Small intestine (tissue), 7 donors: ENCODE data around the gene GLT6D1. TPM values are rescaled to one million over a fixed set of nuclear protein-coding genes. Genes with fewer than 3 reads are reported as not detected.

Source experiments
- DNase-seq, 2 donors: peaks; one replicate each; pipeline versions ENCODE4 v3.0.0 to v3.0.0-alpha.2; 2013
- FAIRE-seq: peaks from 2 replicates; lab custom pipeline; 2012; peaks lifted over from hg19 to GRCh38; lab: Jason Lieb, UNC
- H3K27ac ChIP-seq, 3 donors: one replicate each; pipeline ENCODE4 v1.5.1; 2013; ENCODE audit warnings: low read length in 2 of 3, mild to moderate bottlenecking in 2 of 3, control low read depth in 1 of 3, inconsistent platforms in 1 of 3, low read depth in 1 of 3, moderate library complexity in 1 of 3
- H3K27me3 ChIP-seq, 3 donors: one replicate each; pipeline ENCODE4 v1.6.1; 2013; ENCODE audit warnings: low read length in 3 of 3, inconsistent platforms in 1 of 3; ENCODE audit not compliant: control insufficient read depth in 3 of 3, insufficient read depth in 3 of 3
- H3K36me3 ChIP-seq, 3 donors: one replicate each; pipeline ENCODE4 v1.6.1; 2013; ENCODE audit warnings: low read length in 3 of 3, inconsistent platforms in 1 of 3, low read depth in 1 of 3, mild to moderate bottlenecking in 1 of 3, moderate library complexity in 1 of 3; ENCODE audit not compliant: control insufficient read depth in 3 of 3, insufficient read depth in 2 of 3
- H3K4me1 ChIP-seq, 3 donors: one replicate each; pipeline ENCODE4 v1.6.1; 2013; ENCODE audit warnings: low read length in 2 of 3, inconsistent platforms in 1 of 3, low read depth in 1 of 3, mild to moderate bottlenecking in 1 of 3, moderate library complexity in 1 of 3; ENCODE audit not compliant: control insufficient read depth in 3 of 3, insufficient read depth in 2 of 3
- H3K4me3 ChIP-seq, 3 donors: one replicate each; pipeline ENCODE4 v1.5.1; 2013; ENCODE audit warnings: low read length in 3 of 3, control low read depth in 1 of 3, inconsistent platforms in 1 of 3, low read depth in 1 of 3, mild to moderate bottlenecking in 1 of 3, moderate library complexity in 1 of 3
- H3K9me3 ChIP-seq, 2 donors: one replicate each; pipeline ENCODE4 v1.6.1; 2013; ENCODE audit warnings: low read depth in 1 of 2, low read length in 1 of 2; ENCODE audit not compliant: control insufficient read depth in 2 of 2, insufficient read depth in 1 of 2
- WGBS, 3 donors: extraction: QIAGEN DNeasy Blood & Tissue Kit; methylation state at CpG; one replicate each; pipeline ENCODE4 v1.1.7; 2013; 5-methylcytosine and 5-hydroxymethylcytosine counted together
- polyA plus RNA-seq, 4 donors: library from polyadenylated mRNA; stranded (reverse) in 3 of 4; unstranded in 1 of 4; fragments of 200-250 nt in 3 of 4; fragments of 120-200 nt in 1 of 4; gene quantifications; one replicate each; pipeline versions ENCODE4 v1.2.1 to v1.2.3, GENCODE V29; 2013
- donor health status: healthy with polysubstance abuse.
- donor health status: control.
- donor health status: control.
- donor health status: Bipolar disorder and iron deficiency.
- donor health status: healthy.

Gene GLT6D1
- polyA plus RNA-seq, 4 donors: not detected

GRCh38 chr9:135610290-135611141 is 28.8 kb downstream of the GLT6D1 start:
- no peaks in the 10 kb centered on the region for H3K27me3 ChIP-seq
- WGBS, 3 donors: 69 to 78% (median 71%) methylated on average over 13 of the region's 13 CpGs

GRCh38 chr9:135609366-135609955 is 29.9 kb downstream of the GLT6D1 start:
- Histone ChIP-seq H3K27ac (no peak overlapping the region), H3K36me3 (no peaks in the 10 kb centered on the region), H3K4me1 (no peaks in the 10 kb centered on the region), H3K9me3 (no peaks in the 10 kb centered on the region), H3K27me3 (no peaks in the 10 kb centered on the region), H3K4me3 (no peak overlapping the region)
- WGBS, 3 donors: 78 to 83% (median 80%) methylated on average over 17 of the region's 17 CpGs
- DNase-seq (no peak), FAIRE-seq (no peak)

More at GRCh38 chr9:135610290-135611141, 28.8 kb downstream of the GLT6D1 start:
- FAIRE-seq: no peak
- H3K27ac ChIP-seq: no peak overlapping the region
- no peak overlapping the region for H3K4me3 ChIP-seq
- no peaks in the 10 kb centered on the region for H3K36me3 ChIP-seq
- no peaks in the 10 kb centered on the region for H3K9me3 ChIP-seq
- DNase-seq: no peak
- H3K4me1 ChIP-seq: no peaks in the 10 kb centered on the region

- FAIRE-seq (no peak), DNase-seq (no peak)
- no peak overlapping the region for H3K4me3 ChIP-seq
- no peaks in the 10 kb centered on the region for H3K9me3 ChIP-seq
- H3K27me3 ChIP-seq: no peaks in the 10 kb centered on the region
- 71 to 82% (median 75%) methylated on average over 13 to 15 of the region's 15 CpGs for WGBS, 3 donors
- no peak overlapping the region for H3K27ac ChIP-seq
- no peaks in the 10 kb centered on the region for H3K36me3 ChIP-seq
- H3K4me1 ChIP-seq: no peaks in the 10 kb centered on the region
These were observed 30.4 kb downstream of the GLT6D1 start for GRCh38 chr9:135608999-135609317.

GRCh38 chr9:135608294-135608998 is 30.9 kb downstream of the GLT6D1 start:
- H3K27me3 ChIP-seq: no peaks in the 10 kb centered on the region
- H3K36me3 ChIP-seq: no peaks in the 10 kb centered on the region
- no peaks in the 10 kb centered on the region for H3K4me1 ChIP-seq
- FAIRE-seq (no peak), DNase-seq (no peak)
- no peak overlapping the region for H3K4me3 ChIP-seq
- no peak overlapping the region for H3K27ac ChIP-seq
- WGBS, 3 donors: 71 to 80% (median 72%) methylated on average over 21 to 22 of the region's 22 CpGs
- H3K9me3 ChIP-seq: no peaks in the 10 kb centered on the region

GRCh38 chr9:135607401-135608293 is 31.7 kb downstream of the GLT6D1 start:
- Histone ChIP-seq H3K9me3 (no peaks in the 10 kb centered on the region), H3K27ac (no peak overlapping the region), H3K27me3 (no peaks in the 10 kb centered on the region), H3K4me3 (no peak overlapping the region), H3K36me3 (no peaks in the 10 kb centered on the region), H3K4me1 (no peaks in the 10 kb centered on the region)
- WGBS, 3 donors: 59 to 80% (median 62%) methylated on average over 24 to 25 of the region's 25 CpGs
- no peak for FAIRE-seq
- DNase-seq: no peak

GRCh38 chr9:135606885-135607259 is 32.5 kb downstream of the GLT6D1 start:
- no peak overlapping the region for H3K27ac ChIP-seq
- WGBS, 3 donors: 75 to 86% (median 76%) methylated on average over 11 of the region's 11 CpGs

GRCh38 chr9:135605238-135605781 is 34.0 kb downstream of the GLT6D1 start:
- Histone ChIP-seq H3K36me3 (no peaks in the 10 kb centered on the region), H3K27ac (no peak overlapping the region), H3K27me3 (no peaks in the 10 kb centered on the region), H3K4me1 (no peaks in the 10 kb centered on the region), H3K9me3 (no peaks in the 10 kb centered on the region), H3K4me3 (no peak overlapping the region)
- DNase-seq (no peak), FAIRE-seq (no peak)
- 59 to 65% (median 60%) methylated on average over 14 of the region's 14 CpGs for WGBS, 3 donors

More at GRCh38 chr9:135606885-135607259, 32.5 kb downstream of the GLT6D1 start:
- FAIRE-seq: no peak
- no peaks in the 10 kb centered on the region for H3K4me1 ChIP-seq
- no peaks in the 10 kb centered on the region for H3K36me3 ChIP-seq
- H3K9me3 ChIP-seq: no peaks in the 10 kb centered on the region
- H3K4me3 ChIP-seq: no peak overlapping the region
- no peaks in the 10 kb centered on the region for H3K27me3 ChIP-seq
- DNase-seq: no peak
